Glutamatergic neuron (in vitro differentiated cells): ENCODE measurements around the gene TRAF3IP3. TPM values are rescaled to one million over a fixed set of nuclear protein-coding genes. Genes with fewer than 3 reads are reported as not detected.

Source experiments
- DNase-seq: peaks from one replicate; pipeline ENCODE4 v3.0.0; 2022
- H3K27ac Mint-ChIP-seq: one replicate; pipeline ENCODE4 v1.8.0; 2020; ENCODE audit warnings: mild to moderate bottlenecking, mixed read lengths, inconsistent platforms; ENCODE audit not compliant: unreplicated experiment
- H3K27me3 Mint-ChIP-seq: one replicate; pipeline ENCODE4 v1.8.0; 2020; ENCODE audit warnings: mild to moderate bottlenecking, moderate library complexity, mixed read lengths, inconsistent platforms; ENCODE audit not compliant: unreplicated experiment
- H3K36me3 Mint-ChIP-seq: one replicate; pipeline ENCODE4 v1.8.0; 2020; ENCODE audit warnings: mild to moderate bottlenecking, mixed read lengths, inconsistent platforms; ENCODE audit not compliant: unreplicated experiment
- H3K4me1 Mint-ChIP-seq: one replicate; pipeline ENCODE4 v1.8.0; 2020; ENCODE audit warnings: mild to moderate bottlenecking, low read depth, mixed read lengths, inconsistent platforms; ENCODE audit not compliant: unreplicated experiment
- H3K4me3 Mint-ChIP-seq: one replicate; pipeline ENCODE4 v1.8.0; 2020; ENCODE audit warnings: mild to moderate bottlenecking, mixed read lengths, inconsistent platforms; ENCODE audit not compliant: unreplicated experiment
- H3K9me3 Mint-ChIP-seq: one replicate; pipeline ENCODE4 v1.8.0; 2020; ENCODE audit warnings: mild to moderate bottlenecking, moderate library complexity, mixed read lengths, inconsistent platforms; ENCODE audit not compliant: unreplicated experiment
- CTCF ChIP-seq: fragments of 200-600 bp; sonication (generic); IDR thresholded peaks from one replicate; pipeline ENCODE4 v1.5.0; 2021; ENCODE audit not compliant: partially characterized antibody, unreplicated experiment
- total RNA-seq: library from RNA; stranded (reverse); fragmentation: NEBNext Ultra II Directional; extraction: Animal tissue kit (Norgen Biotek cat#: 25700); gene quantifications from one replicate; pipeline ENCODE4 v1.2.1, GENCODE V29; 2021; ENCODE audit not compliant: unreplicated experiment

TRAF3IP3 gene
- total RNA-seq, 1 donor from 2014 or later = not detected

- H3K4me1 Mint-ChIP-seq = peaks cover 11% of the 10 kb centered on the region
- H3K27me3 Mint-ChIP-seq = peaks cover 11% of the 10 kb centered on the region
- H3K4me3 Mint-ChIP-seq = no peak overlapping the region
- H3K27ac Mint-ChIP-seq = no peak overlapping the region
- H3K36me3 Mint-ChIP-seq = no peaks in the 10 kb centered on the region
- no peak for TF ChIP-seq CTCF
- no peak for DNase-seq
- peaks cover 8% of the 10 kb centered on the region for H3K9me3 Mint-ChIP-seq
These were observed 30.3 kb downstream of the TRAF3IP3 start for GRCh38 chr1:209786146-209786545.

GRCh38 chr1:209787551-209787950 is 31.7 kb downstream of the TRAF3IP3 start:
- Mint-ChIP-seq H3K27ac (no peak overlapping the region), H3K4me1 (peaks cover 11% of the 10 kb centered on the region), H3K4me3 (no peak overlapping the region), H3K9me3 (peaks cover 8% of the 10 kb centered on the region), H3K27me3 (peaks cover 11% of the 10 kb centered on the region), H3K36me3 (no peaks in the 10 kb centered on the region)
- no peak for TF ChIP-seq CTCF
- DNase-seq = no peak

- no peak overlapping the region for H3K4me3 Mint-ChIP-seq
- no peaks in the 10 kb centered on the region for H3K36me3 Mint-ChIP-seq
- no peak for TF ChIP-seq CTCF
- H3K27ac Mint-ChIP-seq = no peak overlapping the region
- peaks cover 6% of the 10 kb centered on the region for H3K9me3 Mint-ChIP-seq
- H3K27me3 Mint-ChIP-seq = peaks cover 5% of the 10 kb centered on the region
- DNase-seq = no peak
- peaks cover 1% of the 10 kb centered on the region for H3K4me1 Mint-ChIP-seq
These were observed 33.4 kb downstream of the TRAF3IP3 start for GRCh38 chr1:209789245-209789644.

DNA sequence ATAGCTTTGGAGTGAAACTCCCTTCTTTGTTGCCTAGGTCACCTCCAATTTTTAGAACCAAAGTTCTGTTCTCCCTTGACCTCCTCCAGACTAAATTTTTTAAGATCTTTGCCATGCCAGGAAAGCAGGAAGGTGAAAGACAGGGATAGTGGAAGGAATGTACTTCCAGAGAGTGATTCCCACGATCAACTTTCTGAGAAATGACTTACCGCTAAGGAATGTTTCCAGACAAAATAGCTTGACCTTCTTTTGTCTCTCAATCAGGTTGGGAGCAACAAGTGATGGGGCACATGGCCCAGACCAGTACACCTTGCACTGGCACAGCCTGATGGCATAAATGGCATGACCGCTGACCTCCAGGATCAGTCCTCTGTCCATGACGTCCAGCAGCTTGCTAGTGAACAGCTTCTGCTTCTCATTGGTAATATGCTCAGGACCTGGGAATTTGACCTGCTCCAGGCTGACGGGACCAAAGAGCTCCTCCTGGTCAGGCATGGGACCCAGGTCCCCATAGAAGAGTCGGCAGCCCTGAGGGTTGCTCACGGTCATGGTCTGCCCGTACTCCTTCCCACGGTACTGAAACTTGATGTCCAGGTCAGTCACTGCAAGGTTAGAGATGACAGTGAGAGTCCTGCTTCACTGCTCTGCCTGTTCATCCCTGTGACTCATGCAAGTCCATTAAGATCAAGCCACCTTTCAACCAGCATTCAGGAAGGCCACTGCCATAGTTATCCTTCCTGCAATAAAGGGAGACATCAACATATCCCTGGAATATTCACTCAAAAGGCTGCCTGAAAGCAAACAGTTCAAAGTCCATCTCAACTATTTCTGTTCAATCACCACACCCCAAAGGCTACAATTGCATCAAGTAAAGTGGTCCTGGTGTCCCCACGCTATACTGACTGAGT is 34.7 kb downstream of the TRAF3IP3 start:
- Mint-ChIP-seq H3K27ac (no peak overlapping the region), H3K36me3 (no peaks in the 10 kb centered on the region)

More for the DNA sequence above, 34.7 kb downstream of the TRAF3IP3 start:
- no peak for TF ChIP-seq CTCF
- H3K9me3 Mint-ChIP-seq = no peaks in the 10 kb centered on the region
- DNase-seq = no peak
- no peak overlapping the region for H3K4me3 Mint-ChIP-seq
- no peaks in the 10 kb centered on the region for H3K4me1 Mint-ChIP-seq
- no peaks in the 10 kb centered on the region for H3K27me3 Mint-ChIP-seq
